Right lobe of liver (tissue), 4 donors: Measurements from ENCODE around the gene RPL32.

ENCODE experiments used
- POLR2A ChIP-seq: fragments of 450-650 bp; IDR thresholded peaks from one replicate; pipeline ENCODE4 v1.6.1; 2017; ENCODE audit warnings: antibody characterized with exemption, mild to moderate bottlenecking
- TF ChIP-seq, protein P1 (sequence below), 4 donors: fragments of 200-600 bp in 3 of 4; fragments of 450-650 bp in 1 of 4; IDR thresholded peaks; one replicate each; pipeline versions ENCODE4 v1.5.1 to v1.8.0; 2016 to 2022; ENCODE audit warnings: antibody characterized with exemption in 4 of 4, mild to moderate bottlenecking in 2 of 4
- donor health status: DM: no; HTN: no; CAD: no.
- donor health status: DM: no; HTN: no; CAD: no.
- donor health status: DM: no; HTN: yes; CAD: no.

DNA sequence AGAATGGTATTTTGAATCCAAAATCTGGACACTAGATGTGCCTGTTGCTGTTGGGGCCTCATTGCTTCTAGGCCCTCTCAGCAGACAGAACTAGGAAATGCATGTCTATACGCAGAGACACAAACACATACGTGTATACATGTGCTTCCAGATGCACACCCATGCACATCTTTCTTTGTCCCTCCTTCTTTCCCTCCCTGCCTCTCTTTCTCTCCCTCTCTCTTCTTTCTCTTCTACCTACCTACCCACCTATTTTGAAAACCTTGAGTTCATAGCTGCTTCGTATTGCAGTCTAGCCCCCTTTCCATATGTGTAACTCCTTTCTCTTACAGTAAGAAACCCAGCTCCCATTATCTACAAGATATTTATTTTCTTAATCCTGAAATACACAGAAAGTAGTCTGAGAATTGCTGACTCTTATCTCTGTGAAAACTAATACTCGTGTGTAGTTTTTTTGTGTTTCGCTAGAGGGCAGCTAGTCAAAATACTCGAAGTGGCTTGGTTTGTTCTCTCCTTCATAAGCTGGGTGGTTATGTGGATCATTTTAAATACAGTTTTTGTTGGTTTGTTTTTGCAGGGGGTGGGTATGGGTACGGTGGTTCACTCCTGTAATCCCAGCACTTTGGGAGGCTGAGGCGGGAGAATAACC, 18.5 kb downstream of the RPL32 start:
- TF ChIP-seq, protein P1, sequence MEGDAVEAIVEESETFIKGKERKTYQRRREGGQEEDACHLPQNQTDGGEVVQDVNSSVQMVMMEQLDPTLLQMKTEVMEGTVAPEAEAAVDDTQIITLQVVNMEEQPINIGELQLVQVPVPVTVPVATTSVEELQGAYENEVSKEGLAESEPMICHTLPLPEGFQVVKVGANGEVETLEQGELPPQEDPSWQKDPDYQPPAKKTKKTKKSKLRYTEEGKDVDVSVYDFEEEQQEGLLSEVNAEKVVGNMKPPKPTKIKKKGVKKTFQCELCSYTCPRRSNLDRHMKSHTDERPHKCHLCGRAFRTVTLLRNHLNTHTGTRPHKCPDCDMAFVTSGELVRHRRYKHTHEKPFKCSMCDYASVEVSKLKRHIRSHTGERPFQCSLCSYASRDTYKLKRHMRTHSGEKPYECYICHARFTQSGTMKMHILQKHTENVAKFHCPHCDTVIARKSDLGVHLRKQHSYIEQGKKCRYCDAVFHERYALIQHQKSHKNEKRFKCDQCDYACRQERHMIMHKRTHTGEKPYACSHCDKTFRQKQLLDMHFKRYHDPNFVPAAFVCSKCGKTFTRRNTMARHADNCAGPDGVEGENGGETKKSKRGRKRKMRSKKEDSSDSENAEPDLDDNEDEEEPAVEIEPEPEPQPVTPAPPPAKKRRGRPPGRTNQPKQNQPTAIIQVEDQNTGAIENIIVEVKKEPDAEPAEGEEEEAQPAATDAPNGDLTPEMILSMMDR (IDR thresholded peaks at IDR 0.05), result peak; percentile 24 to 38 (median 30)
- no peak for TF ChIP-seq POLR2A
